Measurements from ENCODE around the gene CGRRF1.

Gene CGRRF1

DNA sequence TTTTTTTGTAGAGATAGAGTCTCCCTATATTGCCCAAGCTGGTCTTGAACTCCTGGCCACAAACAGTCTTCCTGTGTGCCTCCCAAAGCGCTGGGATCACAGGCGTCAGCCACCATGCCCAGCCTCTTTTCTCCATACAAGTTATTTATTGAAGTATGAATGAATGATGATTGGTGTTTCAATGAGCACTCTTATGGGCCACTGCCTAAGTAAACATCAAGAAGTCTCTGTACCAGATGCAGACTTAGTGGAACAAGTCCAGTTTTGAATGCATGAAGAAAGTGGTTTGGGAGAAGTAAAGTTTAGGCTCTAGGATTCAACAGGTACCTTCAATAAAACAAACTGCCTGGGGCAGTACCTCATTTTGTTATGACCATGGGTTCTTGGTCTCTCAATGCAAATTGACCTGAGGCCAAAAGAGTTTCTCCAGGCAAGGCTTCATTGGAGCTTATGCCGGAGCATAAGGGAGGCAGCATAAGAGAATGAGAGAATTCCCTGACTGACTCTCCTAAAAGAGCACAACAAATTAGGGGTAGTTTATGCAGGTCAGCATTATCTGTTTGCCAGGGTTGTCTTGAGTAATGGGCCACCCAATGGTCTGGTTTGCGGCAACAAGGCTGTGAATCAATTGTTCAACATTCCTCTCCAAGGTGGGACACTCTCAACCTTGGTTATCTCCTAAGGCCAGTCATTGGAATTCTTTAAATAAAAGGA lies 19.8 kb upstream of the CGRRF1 start:
- no peak for DNase-seq

DNA sequence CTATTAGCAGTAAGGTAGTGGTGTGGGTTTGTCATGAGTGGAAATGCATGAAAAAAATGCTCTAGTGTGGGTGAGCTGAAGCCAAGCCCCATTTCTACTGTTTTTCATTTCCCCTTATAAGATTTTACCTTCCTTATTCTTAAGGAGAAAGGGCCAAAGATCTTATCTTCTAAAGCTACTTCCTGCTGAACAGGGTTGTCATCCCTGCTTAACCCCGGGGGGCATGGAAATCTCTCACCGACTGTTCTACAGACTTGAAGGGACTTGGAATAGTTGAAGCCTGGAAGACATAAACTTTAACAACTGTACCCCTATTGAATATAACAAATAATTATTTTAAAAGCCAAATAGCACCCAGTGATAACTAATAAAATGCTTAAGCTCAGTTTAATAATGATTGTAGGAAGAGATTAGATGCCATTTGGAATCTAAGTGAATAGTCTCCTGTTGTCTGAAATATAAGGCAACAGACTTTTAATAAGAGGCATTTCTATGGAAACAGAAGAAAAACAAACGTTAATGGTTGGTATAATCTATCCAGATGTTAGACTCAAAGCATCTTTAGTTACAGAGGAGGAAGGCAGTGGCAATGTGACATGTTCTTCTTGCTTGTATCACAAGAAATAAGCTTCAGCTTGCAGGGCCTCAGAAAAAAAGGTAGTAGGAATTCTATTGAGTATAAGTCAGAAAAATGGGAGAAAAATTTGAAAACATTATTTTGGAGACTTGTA lies 19.1 kb upstream of the CGRRF1 start:
- no peak for DNase-seq

DNA sequence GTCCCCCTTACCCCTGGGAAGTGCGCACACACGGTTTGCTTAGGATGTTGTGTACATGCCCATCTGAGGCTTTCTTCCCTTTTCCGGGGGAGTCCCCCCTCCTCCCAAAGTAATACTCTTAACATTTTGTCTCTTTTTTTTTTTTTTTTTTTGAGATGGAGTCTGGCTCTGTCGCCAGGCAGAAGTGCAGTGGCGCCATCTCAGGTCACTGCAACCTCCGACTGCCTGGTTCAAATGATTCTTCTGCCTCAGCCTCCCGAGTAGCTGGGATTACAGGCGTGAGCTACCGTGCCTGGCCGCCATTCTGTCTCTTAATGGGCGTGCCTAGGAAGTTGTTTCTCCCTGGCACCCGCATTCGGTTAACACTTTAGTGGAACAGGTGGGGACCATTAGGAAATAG lies 16.4 kb upstream of the CGRRF1 start:
- no peak for DNase-seq

DNA sequence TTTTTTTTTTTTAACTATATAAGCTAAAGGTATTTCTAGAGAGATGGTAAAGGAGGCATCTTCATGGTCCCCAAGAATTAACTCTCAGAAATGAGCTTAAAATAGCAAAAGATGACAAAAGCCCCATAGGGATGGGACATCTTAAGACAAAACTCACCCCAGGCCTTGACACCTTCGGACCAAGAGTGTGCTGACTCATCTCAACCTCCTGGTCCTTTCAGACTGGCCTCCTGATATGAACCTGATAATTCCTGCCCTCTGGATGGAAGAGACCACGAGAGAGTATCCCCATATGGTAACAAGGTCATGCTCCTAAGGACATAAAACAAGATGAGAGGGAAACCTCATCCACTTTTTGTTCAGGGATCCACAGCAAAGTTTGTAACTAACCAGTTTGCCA lies 12.5 kb upstream of the CGRRF1 start:
- no peak for DNase-seq

DNA sequence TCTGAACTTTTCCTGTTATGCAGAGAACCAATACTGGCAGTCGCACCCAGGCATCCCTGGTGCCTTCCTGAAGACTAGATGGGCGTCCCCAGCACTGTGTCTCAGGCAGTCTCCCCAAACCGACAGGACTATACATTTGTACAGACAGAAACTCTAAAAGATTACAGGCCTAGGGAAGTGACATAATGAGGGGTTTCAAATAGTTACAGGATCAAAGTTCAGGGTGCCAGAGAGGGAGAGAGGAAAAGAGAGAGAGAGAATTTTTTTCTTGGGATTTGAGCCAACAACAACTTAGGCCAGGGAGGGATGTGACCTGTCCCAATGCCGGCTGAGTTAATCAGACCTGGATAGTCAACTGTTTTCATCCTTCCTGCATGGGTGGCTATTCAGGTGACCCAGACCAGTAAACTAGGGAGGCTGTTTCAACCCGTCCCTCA lies 11.6 kb upstream of the CGRRF1 start:
- DNase-seq: no peak

DNA sequence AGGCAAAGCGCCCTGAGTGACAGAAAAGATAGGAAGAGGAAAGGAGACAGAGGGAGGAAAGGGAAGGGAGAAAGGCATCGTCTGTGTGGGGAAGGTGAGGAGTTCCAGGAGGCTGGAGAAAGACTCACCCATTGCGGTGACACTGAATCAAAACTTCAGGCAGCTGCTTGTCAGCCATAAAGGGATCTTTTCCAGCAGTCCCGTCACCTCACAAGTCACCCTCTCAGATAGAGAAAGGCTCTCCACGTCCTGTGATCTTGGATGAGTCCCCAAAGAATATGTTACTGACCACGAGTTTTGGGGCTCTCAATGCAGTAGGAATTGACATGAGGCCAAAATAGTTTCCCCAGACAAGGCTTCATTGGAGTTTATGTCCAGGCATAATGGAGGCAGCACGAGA lies 11.1 kb upstream of the CGRRF1 start:
- DNase-seq: no peak

DNA sequence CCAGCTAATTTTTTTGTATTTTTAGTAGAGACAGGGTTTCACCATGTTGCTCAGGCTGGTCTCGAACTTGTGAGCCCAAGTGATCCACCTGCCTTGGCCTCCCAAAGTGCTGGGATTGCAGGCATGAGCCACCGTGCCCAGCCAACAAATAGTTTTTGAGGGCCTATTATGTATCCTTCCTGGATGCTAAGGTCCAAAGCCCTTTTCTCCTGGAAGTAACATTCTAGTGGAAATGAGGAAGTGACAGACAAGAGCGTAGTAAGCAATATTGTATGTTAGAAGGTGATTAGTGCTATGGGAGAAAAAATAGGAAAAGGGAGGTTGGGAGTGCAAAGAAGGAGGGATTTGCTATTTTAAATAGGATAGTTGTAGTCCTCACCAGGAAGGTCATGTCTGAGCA lies 9.0 kb upstream of the CGRRF1 start:
- no peak for DNase-seq

DNA sequence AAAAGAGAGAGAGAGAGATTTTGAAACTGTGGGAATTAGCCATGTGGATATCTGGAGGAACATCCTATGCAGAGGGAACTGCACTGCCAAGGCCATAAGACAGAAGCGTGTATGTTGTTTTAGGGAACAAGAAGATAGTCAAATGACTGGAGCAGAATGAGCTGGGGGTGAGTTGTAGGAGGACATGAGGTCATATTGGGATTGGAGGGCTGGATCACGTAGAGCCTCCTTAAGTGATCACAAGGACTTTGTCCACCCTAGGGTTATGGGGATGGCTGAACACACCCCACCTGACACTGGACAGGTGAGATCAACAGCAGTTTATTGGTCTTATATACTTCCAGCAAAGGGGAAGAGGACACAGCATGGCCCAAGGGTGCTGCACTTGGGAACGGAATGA lies 8.2 kb upstream of the CGRRF1 start:
- no peak for DNase-seq

DNA sequence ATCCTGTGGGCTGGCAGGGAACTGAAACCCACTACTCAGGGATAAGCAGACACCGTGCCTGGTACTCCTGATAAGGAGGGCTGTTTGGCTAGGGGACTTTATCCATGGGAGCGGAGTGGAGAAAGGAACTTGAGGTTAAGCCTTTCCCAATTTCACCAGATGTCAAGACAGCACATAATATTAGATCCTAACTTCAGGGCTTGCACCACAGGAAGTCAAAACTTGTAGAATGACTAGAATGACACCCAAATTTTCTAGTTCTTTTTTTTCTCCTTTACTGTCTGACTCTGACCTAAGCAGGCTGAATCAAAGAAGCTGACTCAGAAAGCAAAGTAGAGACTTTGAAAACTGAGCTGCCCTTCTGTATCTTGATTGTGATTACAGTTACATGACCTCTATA lies 7.1 kb upstream of the CGRRF1 start:
- no peak for DNase-seq

DNA sequence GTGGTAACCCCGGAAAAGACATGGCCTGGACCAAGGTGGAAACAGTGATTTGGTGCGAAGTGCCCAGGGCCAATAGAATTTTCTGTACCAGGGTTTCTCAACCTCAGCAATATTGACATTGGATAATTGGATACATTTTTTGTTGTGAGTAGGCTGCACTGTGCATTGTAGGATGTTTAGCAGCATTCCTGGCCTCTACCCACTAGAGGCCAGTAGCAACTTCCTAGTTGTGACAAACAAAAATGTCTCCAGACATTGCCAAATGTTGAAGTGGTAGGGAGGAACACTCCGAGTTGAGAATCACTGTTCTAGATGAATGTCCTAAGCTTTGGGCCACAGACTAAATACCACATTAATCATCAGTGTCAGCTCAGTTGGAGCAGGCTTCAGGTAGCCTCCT lies 6.2 kb upstream of the CGRRF1 start:
- no peak for DNase-seq

DNA sequence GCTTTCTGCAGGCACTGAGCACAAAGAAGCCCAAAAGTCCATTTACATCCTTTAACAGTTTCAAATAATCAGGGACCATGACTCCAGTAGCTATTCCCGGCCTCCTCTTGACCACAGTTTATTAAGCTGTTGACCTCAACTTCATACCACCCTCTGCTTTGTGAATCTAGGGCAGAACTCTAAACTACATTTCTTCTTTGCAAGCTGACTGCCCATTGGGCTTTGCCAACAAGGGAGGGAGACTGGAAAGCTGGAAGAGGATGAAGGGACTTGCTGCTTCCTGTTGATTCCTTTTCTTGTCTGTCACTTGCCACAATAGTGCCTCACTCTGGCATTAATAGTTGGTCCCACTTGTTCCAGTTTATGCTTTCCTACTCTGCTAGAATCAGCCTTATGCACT lies 2.7 kb downstream of the CGRRF1 start:
- peak in 1 of 14 donors; percentile 7 for DNase-seq

DNA sequence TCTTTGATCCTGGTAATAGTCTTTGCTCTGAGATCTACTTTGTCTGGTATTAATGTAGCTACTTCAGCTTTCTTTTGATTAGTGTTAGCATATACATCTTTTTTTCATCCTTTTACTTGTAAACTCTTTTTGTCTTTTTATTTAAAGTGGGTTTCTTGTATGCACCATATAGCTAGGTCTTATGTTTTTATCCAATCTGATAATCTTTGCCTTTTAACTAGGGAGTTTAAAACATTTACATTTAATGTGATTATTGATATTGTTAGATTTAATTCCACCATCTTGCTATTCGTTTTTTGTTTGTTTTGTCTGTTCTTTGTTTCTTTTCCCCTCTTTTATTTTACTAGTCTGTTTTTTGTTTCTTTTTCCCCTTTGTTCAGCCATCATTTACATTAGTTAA lies 6.0 kb downstream of the CGRRF1 start:
- no peak for DNase-seq

DNA sequence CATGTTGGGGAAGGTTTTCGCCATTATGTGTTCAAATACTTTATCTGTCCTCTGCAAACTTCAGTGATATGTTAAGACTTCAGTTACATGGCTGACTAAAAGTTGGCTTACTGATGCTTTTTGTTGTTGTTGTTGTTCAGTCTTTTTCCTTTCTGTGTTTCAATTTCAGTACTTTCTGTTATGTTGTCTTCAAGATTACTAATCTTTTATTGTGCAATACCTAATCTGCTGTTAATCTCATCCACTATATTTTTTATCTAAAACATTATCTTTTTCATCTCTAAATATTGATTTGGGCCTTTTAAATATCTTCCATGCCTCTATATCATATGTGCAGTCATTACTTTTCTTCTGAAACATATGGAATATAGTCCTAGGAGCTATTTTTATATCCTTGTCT lies 7.0 kb downstream of the CGRRF1 start:
- DNase-seq: no peak

DNA sequence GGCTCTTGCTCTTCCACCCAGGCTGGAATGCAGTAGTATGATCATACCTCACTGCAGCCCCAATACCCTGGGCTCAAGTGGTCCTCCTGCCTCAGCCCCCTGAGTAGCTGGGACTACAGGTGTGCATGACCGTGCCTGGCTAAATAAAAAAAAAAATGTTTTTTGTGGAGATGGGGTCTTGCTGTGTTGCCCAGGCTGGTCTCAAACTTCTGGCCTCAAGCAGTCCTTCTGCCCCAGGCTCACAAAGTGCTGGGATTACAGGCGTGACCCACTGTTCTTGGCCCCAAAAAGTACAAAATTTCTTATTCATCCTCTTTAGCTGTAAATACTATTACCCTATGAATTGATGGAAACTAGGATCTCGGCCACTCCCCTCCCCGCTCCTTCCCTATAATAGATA lies 14.7 kb downstream of the CGRRF1 start:
- no peak for DNase-seq

DNA sequence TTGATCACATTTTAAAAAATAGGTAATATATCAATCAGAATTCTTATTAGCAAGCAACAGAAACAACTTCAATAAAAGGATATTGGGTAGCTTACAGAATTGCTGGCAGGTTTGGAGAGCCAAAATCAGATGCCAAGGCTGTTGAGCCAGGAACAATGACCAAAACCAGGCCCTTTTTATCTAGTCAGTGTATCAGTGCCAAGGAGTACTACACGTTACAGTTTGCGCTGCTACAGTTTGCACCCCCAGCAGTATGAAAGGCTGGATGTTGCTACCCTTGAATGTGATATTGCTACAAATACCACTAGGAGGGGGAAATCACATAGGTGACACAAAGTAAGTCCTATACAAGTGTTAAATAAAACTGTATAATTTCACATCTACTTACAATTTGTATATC lies 19.3 kb downstream of the CGRRF1 start:
- peak in 1 of 14 donors; percentile 4 for DNase-seq

DNA sequence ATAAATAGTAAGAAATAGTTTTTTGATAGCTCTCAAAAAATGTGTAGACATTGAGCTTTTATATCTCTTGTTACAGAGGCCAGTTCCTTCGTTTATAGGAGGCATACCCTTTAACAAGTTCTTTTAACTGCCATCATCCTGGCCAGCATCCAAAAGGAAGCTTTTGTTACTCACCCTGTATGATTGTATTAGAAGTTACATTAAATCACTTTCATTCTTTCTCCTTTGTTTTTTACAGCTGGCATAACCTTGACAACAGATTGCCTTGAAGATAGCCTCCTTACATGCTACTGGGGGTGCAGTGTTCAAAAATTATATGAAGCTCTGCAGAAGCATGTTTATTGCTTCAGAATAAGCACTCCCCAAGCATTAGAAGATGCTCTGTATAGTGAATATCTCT lies 20.1 kb downstream of the CGRRF1 start:
- no peak for DNase-seq

DNA sequence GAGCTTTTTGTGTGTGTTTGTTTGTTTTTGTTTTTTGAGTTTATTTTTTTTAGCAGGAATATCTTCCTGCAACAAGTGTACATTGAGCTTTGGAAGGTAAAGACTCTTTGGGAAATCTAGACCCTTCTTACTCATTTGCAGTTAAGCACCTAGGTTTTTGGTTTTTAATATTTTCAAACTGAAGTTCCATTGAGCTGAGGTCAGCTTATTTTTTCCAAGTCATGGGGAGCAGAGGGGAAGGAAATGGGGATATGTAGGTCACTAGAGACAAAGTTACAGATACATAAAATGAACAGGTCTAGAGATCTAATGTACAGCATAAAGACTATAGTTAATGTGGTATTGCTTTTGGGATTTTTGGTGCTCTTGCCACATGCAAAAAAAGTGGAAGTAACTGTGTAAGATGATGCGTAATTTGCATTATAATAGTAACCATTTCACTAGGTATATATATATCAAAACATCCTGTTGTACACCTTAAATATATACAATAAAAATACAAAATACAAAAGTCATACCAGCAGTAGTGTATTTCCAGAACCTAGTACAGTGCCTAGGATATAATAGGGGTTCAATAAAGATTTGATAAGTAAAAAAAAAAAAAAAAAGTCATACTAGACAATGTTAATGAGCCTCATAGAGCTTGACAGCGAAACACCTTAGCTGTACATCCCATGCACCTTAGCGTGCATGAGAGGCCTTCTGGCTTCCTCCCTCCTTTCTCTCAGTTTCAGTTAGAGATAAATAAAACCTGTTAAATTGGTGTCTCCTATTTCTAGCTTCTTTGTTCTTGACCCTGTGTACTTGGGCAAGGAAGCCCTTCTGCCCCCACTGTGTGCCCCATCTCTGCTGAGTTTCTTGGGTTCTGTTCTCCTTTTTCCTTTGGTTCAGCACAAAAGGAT lies 22.7 kb downstream of the CGRRF1 start:
- DNase-seq: no peak

DNA sequence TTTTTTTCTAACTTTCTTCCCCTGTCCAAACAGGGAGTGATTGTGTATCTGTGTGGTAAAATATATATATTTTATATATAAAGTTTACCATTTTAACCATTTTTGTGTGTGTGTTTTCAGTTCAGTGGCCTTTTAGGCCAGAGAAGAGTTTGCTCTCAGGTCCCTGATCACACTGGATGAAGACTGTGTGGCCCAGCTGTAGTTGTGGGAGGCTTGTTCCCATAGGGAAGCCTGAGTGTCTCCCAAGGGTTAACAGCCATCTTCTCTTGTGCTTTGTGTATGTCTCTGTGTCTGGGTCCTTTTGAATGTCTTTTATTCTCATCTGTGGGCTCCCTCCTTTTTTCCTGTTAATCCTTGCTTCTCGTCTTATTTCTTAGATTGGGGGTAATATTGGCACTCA lies 23.4 kb downstream of the CGRRF1 start:
- no peak for DNase-seq

DNA sequence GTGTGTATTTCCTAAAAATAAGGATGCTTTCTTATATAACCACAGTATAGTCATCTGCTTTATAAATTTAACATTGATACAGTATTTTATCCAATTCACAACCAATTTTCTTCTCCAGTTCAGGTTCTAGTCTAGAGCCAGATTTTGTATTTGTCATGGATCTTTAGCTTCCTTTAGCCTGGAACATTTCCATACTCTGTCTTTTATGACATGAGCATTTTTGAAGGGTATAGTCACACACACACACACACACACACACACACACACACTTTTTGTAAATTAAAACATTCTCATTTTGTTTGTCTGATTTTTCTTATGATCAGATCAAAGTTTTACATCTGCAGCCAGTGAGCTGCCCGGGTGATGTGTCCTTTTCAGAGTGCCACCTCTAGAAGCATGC lies 25.4 kb downstream of the CGRRF1 start:
- DNase-seq: no peak

DNA sequence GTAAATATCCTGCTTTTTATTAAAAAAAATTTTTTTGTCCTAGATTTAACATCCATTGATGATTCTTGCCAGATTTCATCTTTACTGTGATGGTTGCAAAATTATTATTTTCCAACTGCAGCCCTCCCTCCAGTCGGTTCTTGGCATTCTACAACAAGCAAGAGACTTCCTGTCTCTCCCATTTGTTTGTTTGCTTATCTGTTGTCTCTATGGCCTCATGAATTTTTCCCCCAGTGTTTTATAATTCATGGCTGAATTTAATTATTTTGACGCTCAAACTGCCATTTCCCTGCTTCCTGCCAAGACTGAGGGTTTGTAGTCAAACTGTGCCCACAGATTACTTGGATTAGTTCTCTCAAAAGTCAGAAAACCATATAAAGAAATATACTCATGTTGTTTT lies 25.9 kb downstream of the CGRRF1 start:
- DNase-seq: no peak

DNA sequence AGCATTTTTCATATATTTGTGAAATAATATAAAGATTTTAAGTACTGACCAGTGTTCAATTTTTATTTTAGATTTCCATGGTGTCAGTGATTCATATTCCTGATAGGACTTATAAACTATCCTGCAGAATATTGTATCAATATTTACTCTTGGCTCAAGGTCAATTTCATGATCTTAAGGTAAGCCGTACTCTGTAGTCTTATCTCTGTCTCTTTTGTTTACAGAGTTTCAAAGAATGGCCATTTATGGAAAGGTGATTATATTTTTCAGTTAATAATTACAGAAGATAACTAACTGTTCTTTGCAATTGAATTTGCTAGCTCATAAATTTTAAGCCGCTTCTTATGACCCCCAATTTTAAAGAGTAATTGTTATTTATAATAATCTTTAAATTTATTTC lies 27.9 kb downstream of the CGRRF1 start:
- DNase-seq: no peak

DNA sequence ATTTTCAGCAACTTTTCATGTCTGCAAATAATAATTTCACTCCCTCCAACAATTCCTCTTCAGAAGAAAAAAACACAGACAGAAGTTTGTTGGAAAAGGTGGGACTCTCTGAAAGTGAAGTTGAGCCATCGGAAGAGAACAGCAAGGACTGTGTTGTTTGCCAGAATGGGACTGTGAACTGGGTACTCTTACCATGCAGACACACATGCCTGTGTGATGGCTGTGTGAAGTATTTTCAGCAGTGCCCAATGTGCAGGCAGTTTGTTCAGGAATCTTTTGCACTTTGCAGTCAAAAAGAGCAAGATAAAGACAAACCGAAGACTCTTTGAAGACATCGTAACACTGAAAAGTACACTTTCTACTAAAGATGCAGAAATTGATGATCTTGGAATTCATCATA lies 28.3 kb downstream of the CGRRF1 start:
- no peak for DNase-seq

DNA sequence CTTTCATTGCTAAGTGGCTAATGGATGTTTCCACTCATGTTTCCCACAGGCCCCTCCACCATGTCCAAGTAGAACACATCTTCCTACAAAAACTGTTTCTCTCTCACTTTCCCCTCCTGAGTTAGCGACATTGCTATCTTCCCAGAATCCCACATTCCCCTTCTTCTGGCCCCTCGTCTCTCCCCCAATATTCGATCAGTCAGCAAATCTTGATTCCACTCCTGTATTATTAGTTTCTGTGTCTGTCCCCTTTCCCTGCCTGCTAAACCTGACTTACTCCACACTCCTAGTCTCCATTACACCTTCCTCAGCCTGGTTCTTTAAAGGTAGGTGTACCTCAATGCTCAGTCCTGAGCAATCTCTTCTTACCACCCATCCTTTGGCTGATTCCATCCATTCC lies 37.9 kb downstream of the CGRRF1 start:
- DNase-seq: no peak

Data from C1 segment of cervical spinal cord (tissue), 14 donors.